ENCODE data around the gene GAK. TPM values are rescaled to one million over a fixed set of nuclear protein-coding genes. Genes with fewer than 3 reads are reported as not detected.

Gene GAK
- total RNA-seq, 1 donor from 2014 or later, result 123 TPM

GRCh38 chr4:833156-833555 is 99.0 kb downstream of the GAK start:
- DNase-seq, result no peak
- H3K27ac Mint-ChIP-seq (ENCODE audit: unreplicated experiment), result no peak overlapping the region
- H3K4me3 Mint-ChIP-seq (ENCODE audit: unreplicated experiment), result no peak overlapping the region
- H3K9me3 Mint-ChIP-seq (ENCODE audit: unreplicated experiment), result peaks cover 11% of the 10 kb centered on the region
- peaks cover 6% of the 10 kb centered on the region for H3K27me3 Mint-ChIP-seq (ENCODE audit: unreplicated experiment)
- peaks cover 7% of the 10 kb centered on the region for H3K4me1 Mint-ChIP-seq (ENCODE audit: low read depth, unreplicated experiment)
- no peak for TF ChIP-seq CTCF (IDR thresholded peaks at IDR 0.05; ENCODE audit: partially characterized antibody, unreplicated experiment)
- peaks cover 7% of the 10 kb centered on the region for H3K36me3 Mint-ChIP-seq (ENCODE audit: unreplicated experiment)

- H3K27me3 Mint-ChIP-seq (ENCODE audit: unreplicated experiment), result peaks cover 9% of the 10 kb centered on the region
- peaks cover 10% of the 10 kb centered on the region for H3K9me3 Mint-ChIP-seq (ENCODE audit: unreplicated experiment)
- no peak overlapping the region for H3K27ac Mint-ChIP-seq (ENCODE audit: unreplicated experiment)
- H3K4me1 Mint-ChIP-seq (ENCODE audit: low read depth, unreplicated experiment), result peaks cover 9% of the 10 kb centered on the region
- peaks cover under 1% of the 10 kb centered on the region for H3K36me3 Mint-ChIP-seq (ENCODE audit: unreplicated experiment)
- DNase-seq, result no peak
- no peak for TF ChIP-seq CTCF (IDR thresholded peaks at IDR 0.05; ENCODE audit: partially characterized antibody, unreplicated experiment)
- H3K4me3 Mint-ChIP-seq (ENCODE audit: unreplicated experiment), result no peak overlapping the region
Measured at GRCh38 chr4:832536-832935, 99.6 kb downstream of the GAK start.

GRCh38 chr4:832108-832507 is 100.0 kb downstream of the GAK start:
- Mint-ChIP-seq H3K4me3 (ENCODE audit: unreplicated experiment) (no peak overlapping the region), H3K36me3 (ENCODE audit: unreplicated experiment) (no peaks in the 10 kb centered on the region), H3K4me1 (ENCODE audit: low read depth, unreplicated experiment) (peaks cover 10% of the 10 kb centered on the region), H3K27ac (ENCODE audit: unreplicated experiment) (no peak overlapping the region), H3K27me3 (ENCODE audit: unreplicated experiment) (peaks cover 9% of the 10 kb centered on the region), H3K9me3 (ENCODE audit: unreplicated experiment) (peaks cover 9% of the 10 kb centered on the region)
- no peak for DNase-seq
- TF ChIP-seq CTCF (IDR thresholded peaks at IDR 0.05; ENCODE audit: partially characterized antibody, unreplicated experiment), result no peak

GRCh38 chr4:831483-831805 is 100.7 kb downstream of the GAK start:
- Mint-ChIP-seq H3K27me3 (ENCODE audit: unreplicated experiment) (peaks cover 9% of the 10 kb centered on the region), H3K27ac (ENCODE audit: unreplicated experiment) (no peak overlapping the region)
- no peak for DNase-seq

More at GRCh38 chr4:831483-831805, 100.7 kb downstream of the GAK start:
- no peak overlapping the region for H3K4me3 Mint-ChIP-seq (ENCODE audit: unreplicated experiment)
- H3K36me3 Mint-ChIP-seq (ENCODE audit: unreplicated experiment), result no peaks in the 10 kb centered on the region
- H3K4me1 Mint-ChIP-seq (ENCODE audit: low read depth, unreplicated experiment), result peaks cover 10% of the 10 kb centered on the region
- peaks cover 9% of the 10 kb centered on the region for H3K9me3 Mint-ChIP-seq (ENCODE audit: unreplicated experiment)
- TF ChIP-seq CTCF (IDR thresholded peaks at IDR 0.05; ENCODE audit: partially characterized antibody, unreplicated experiment), result no peak

All from glutamatergic neuron (in vitro differentiated cells).